MCF 10A (cell line): Measurements from ENCODE around the gene KLK11. TPM values are rescaled to one million over a fixed set of nuclear protein-coding genes. Genes with fewer than 3 reads are reported as not detected.

ENCODE experiments used
- BruUV-seq: library from RNA; stranded (reverse); fragments of 400-500 nt; replicated peaks from 2 replicates; lab custom pipeline; 2021; lab: Mats Ljungman, UMichigan
- CTCF ChIA-PET: fragments of 300-600 bp; sonication (Branson Sonifier 250); formaldehyde crosslinking; extraction: SDS; loops from one replicate; lab custom pipeline; 2021; ENCODE audit warnings: antibody characterized with exemption, inconsistent platforms; lab: Yijun Ruan, JAX
- POLR2A ChIA-PET: fragments of 300-600, 350-650 bp; sonication (Branson Sonifier 250); formaldehyde crosslinking; extraction: SDS; loops from one replicate; lab custom pipeline; 2020; ENCODE audit warnings: antibody characterized with exemption, inconsistent platforms; lab: Yijun Ruan, JAX
- DNase-seq: peaks from one replicate; pipeline ENCODE4 v3.0.0-alpha.2; 2018; ENCODE audit not compliant: unreplicated experiment
- H3K27ac Mint-ChIP-seq: one replicate; pipeline ENCODE4 v1.8.0; 2022; ENCODE audit warnings: mild to moderate bottlenecking, low read depth, mixed read lengths; ENCODE audit not compliant: unreplicated experiment
- H3K27me3 Mint-ChIP-seq: one replicate; pipeline ENCODE4 v1.8.0; 2022; ENCODE audit warnings: mixed read lengths; ENCODE audit not compliant: insufficient read depth, unreplicated experiment
- H3K36me3 Mint-ChIP-seq: one replicate; pipeline ENCODE4 v1.8.0; 2022; ENCODE audit warnings: mild to moderate bottlenecking, moderate library complexity, mixed read lengths; ENCODE audit not compliant: insufficient read depth, unreplicated experiment
- H3K4me1 Mint-ChIP-seq: one replicate; pipeline ENCODE4 v1.8.0; 2022; ENCODE audit warnings: mixed read lengths; ENCODE audit not compliant: insufficient read depth, unreplicated experiment
- H3K4me3 Mint-ChIP-seq: one replicate; pipeline ENCODE4 v1.8.0; 2022; ENCODE audit warnings: mild to moderate bottlenecking, moderate library complexity, mixed read lengths; ENCODE audit not compliant: unreplicated experiment
- H3K9me3 Mint-ChIP-seq: one replicate; pipeline ENCODE4 v1.8.0; 2022; ENCODE audit warnings: mixed read lengths; ENCODE audit not compliant: unreplicated experiment
- intact Hi-C: fragments of 100-400 bp; cut with micrococcal nuclease; formaldehyde crosslinking; loops from 2 replicates; pipeline ENCODE4 v1.14.1; 2022
- total RNA-seq: library from RNA; stranded (reverse); gene quantifications from 2 replicates; pipeline ENCODE4 v1.2.3, GENCODE V29; 2022
- TF ChIP-seq, protein P1 (sequence below): fragments of 200-600 bp; IDR thresholded peaks from one replicate; pipeline ENCODE4 v1.8.0; 2022; ENCODE audit warnings: antibody characterized with exemption, mild to moderate bottlenecking; ENCODE audit not compliant: unreplicated experiment

Gene KLK11
- total RNA-seq, 1 experiment from 2014 or later = not detected

DNA sequence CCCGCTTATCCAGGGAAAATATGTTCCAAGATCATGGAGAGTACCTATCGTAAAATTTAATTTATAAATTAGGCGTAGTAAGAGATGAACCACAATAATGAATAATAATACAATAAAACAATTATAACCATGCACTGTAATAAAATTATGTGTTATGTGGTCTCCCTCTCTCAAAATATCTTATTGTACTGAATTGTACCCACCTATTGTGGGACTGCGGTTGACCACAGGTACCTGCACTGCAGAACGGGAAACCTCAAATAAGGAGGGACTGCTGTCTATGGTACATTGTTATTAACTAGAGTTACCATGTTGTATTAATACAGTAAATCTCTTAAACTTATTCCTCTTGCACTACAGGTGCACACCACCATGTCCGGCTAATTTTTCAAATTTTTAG, 13.7 kb upstream of the KLK11 start:
- Mint-ChIP-seq H3K4me3 (no peak overlapping the region), H3K4me1 (no peaks in the 10 kb centered on the region), H3K36me3 (no peaks in the 10 kb centered on the region), H3K9me3 (peaks cover 7% of the 10 kb centered on the region), H3K27ac (no peak overlapping the region), H3K27me3 (peaks cover under 1% of the 10 kb centered on the region)
- DNase-seq = no peak
- intact Hi-C loops = no loop called here
- no TSS peak for BruUV-seq
- POLR2A ChIA-PET = no interaction called here
- TF ChIP-seq, protein P1, sequence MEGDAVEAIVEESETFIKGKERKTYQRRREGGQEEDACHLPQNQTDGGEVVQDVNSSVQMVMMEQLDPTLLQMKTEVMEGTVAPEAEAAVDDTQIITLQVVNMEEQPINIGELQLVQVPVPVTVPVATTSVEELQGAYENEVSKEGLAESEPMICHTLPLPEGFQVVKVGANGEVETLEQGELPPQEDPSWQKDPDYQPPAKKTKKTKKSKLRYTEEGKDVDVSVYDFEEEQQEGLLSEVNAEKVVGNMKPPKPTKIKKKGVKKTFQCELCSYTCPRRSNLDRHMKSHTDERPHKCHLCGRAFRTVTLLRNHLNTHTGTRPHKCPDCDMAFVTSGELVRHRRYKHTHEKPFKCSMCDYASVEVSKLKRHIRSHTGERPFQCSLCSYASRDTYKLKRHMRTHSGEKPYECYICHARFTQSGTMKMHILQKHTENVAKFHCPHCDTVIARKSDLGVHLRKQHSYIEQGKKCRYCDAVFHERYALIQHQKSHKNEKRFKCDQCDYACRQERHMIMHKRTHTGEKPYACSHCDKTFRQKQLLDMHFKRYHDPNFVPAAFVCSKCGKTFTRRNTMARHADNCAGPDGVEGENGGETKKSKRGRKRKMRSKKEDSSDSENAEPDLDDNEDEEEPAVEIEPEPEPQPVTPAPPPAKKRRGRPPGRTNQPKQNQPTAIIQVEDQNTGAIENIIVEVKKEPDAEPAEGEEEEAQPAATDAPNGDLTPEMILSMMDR = no peak
- CTCF ChIA-PET = no interaction called here

GRCh38 chr19:51036519-51036918, 10.1 kb upstream of the KLK11 start:
- intact Hi-C loops = no loop called here
- H3K36me3 Mint-ChIP-seq = no peaks in the 10 kb centered on the region
- no peaks in the 10 kb centered on the region for H3K4me1 Mint-ChIP-seq
- CTCF ChIA-PET = no interaction called here
- no TSS peak for BruUV-seq
- DNase-seq = no peak
- H3K27ac Mint-ChIP-seq = no peak overlapping the region
- peaks cover 30% of the 10 kb centered on the region for H3K9me3 Mint-ChIP-seq
- H3K4me3 Mint-ChIP-seq = no peak overlapping the region
- TF ChIP-seq, protein P1 = no peak
- POLR2A ChIA-PET = no interaction called here
- H3K27me3 Mint-ChIP-seq = peaks cover 12% of the 10 kb centered on the region

DNA sequence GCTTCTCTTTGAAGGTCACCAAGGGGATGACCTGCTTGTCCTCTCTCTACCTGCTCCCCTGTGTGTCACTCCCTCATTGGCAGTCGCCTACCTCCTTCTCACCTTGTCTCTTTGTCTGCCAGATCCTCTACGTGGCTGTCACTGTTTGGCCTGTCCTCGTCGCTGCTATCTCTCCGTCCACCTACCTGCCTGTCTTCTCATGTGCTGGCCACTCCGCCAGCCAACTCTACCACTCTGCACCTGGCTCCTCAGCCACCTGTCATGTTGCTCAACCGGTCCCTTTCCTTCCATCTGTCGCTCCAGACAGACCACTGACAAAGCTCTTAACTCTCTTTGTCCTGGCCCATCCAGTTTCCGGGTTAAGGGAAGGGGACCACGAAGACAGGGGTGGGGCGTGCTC, 8.3 kb upstream of the KLK11 start, which contains the start of gene KLK12:
Gene KLK12, minus strand, starts transcription at position 299 of the 400 bp plus-strand sequence. CDS start 381 bp downstream, outside the sequence.
- Mint-ChIP-seq H3K9me3 (peaks cover 43% of the 10 kb centered on the region), H3K36me3 (no peaks in the 10 kb centered on the region), H3K4me1 (no peaks in the 10 kb centered on the region), H3K27ac (no peak within 1 kb of the TSS), H3K27me3 (peaks cover 12% of the 10 kb centered on the region), H3K4me3 (no peak within 1 kb of the TSS)
- ChIA-PET CTCF (interaction anchor here (0.6 to 1.2 kb wide), 2 partner anchors 14 to 18 kb away, joined by 4 read pairs; no protein-coding TSS in a partner anchor), POLR2A (no interaction called here)
- TF ChIP-seq, protein P1 = no peak
- no peak for DNase-seq
- intact Hi-C loops = no loop called here
- no TSS peak for BruUV-seq

DNA sequence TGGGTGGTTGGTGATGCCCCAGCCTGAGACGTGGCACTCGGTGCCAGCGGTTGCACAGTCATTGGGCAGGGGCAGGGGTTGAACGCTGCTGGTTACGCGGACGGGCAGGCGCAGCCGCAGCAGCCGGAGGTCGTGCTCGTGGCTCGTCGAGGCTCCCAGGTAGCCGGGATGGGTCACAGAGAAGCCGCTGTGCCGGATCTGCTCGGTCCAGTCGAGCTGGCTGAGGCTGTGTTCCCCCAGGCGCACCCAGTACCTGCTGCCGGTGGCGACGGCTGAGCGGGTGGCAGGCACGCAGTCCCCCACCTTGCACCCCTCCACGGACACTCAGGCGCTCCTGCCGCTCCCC, 5.4 kb upstream of the KLK11 start:
- no peak for DNase-seq
- CTCF ChIA-PET = no interaction called here
- POLR2A ChIA-PET = no interaction called here
- Mint-ChIP-seq H3K27ac (no peak overlapping the region), H3K4me3 (no peak overlapping the region), H3K9me3 (peaks cover 46% of the 10 kb centered on the region), H3K27me3 (peaks cover 12% of the 10 kb centered on the region), H3K4me1 (peaks cover 2% of the 10 kb centered on the region), H3K36me3 (no peaks in the 10 kb centered on the region)
- BruUV-seq = no TSS peak
- intact Hi-C loops = no loop called here
- TF ChIP-seq, protein P1 = no peak
